Hepatic stellate cell (primary cell): ENCODE data around the gene SNAPIN.
A peak's percentile ranks its signal among the peaks of the same experiment; 100 is the strongest.

Source experiments
- DNase-seq: peaks from one replicate; pipeline ENCODE4 v3.0.0; 2011; ENCODE audit warnings: low spot score

SNAPIN gene, protein sequence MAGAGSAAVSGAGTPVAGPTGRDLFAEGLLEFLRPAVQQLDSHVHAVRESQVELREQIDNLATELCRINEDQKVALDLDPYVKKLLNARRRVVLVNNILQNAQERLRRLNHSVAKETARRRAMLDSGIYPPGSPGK

DNA sequence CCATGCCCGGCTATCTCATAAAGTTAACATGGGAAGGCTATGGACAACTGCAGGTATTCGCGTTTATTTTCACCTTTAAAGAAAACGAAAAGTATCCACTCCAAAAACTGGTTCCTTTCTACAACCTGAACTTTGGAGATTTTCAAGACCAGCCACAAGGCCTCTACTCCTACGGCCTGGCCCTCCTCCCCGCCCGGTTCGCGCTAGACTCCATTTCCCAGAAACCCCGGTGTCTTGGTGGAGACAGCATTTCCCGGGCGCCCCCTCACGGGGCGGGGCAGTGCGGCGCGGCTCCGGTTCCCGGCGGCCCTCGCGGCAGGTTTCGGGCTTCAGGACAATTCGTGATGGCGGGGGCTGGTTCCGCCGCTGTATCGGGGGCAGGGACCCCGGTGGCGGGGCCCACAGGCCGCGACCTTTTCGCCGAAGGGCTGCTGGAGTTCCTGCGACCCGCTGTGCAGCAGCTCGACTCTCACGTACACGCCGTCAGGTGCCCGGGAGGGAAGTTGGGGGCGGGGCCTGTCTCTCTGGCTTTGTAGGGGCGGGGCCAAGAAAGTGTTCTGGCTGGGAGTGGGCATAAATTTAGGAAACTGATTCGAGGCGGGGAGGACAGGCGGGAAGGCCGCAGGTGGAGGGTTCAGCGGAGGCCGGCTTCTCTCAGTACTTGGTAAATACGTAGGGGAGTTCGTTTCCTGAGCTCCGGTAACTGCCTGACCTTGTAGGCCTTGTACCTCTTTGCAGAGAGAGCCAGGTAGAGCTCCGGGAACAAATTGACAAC lies at the start of gene SNAPIN:
TSS of gene SNAPIN (plus strand) at position 304 of the 775 bp plus-strand sequence. CDS start at position 345, 41 bp downstream.
- DNase-seq, result peak; percentile 93

DNA sequence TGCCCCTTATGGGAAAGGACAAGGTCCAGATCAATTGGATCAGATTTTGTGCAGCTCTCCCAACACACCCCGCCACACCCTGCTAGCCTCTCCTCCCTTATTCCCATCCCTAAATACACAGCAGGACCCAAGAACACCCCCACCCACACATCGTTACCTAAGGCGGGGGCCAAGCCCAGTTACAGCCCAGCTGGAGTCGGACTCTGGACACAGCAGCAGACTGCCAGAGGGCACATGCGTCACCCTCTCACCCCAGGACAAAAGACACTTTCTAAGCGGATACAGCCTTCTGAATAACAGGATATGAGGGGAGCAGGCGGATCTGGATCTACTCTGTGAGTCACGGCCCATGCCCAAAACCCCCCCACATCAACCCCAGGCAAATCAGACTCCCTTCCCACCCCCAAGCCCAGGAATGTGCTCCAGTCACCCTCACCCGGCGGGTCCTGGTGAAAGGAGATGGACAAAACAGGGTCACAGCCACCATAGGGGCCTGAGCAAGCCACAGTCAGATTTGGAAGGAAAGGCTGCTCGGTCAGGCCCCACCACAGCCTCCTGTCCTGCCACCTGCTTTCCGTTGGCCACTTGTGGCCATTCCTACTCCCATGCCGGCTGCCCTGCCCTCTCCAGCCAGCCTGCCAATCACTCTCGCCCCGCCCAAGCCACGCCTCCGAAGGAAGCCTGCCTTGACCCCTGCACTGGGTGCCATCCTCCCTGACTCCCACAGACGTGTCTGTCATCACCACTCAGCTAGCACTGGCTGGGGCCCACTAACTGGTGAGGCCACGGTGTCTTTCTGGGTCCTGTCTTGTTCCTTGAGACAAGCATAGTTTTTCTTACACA lies 49.5 kb upstream of the SNAPIN start:
- DNase-seq, result peak; percentile 94

DNA sequence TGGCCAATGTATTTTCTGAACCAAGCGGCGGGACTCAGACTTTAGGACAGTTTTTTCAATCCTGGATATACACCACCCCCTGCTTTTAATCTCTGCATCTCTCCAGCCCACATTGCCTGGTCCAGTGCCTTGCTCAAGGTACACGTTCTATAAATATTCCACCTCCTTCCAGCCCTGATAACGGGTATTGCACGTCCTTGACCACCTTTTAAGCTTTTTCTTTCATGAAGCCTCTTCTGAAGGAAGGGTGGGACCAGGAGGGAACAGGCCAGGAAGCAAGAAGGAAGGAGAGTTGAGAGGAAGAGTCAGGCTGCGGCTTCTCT lies 49.0 kb upstream of the SNAPIN start:
- no peak for DNase-seq

DNA sequence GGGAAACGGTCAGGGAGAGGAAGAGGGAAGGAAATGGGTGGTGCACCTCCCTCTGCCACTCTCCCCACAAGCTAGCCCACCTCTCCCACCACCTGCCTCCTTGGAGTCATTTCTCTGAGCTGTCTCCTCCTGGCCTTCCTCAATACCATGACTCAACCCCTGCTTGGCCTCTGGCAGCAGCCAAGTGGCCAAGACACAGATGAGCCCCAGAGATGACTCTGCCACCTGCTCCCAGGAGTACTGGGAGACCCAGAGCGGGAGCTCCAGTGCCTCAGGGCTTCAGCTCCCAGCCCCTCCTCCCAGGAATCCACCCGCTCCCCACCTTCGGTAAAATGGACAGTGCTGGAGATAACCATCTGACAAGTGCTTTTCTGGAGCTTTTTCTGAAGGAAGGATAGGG lies 48.2 kb upstream of the SNAPIN start:
- DNase-seq, result no peak

DNA sequence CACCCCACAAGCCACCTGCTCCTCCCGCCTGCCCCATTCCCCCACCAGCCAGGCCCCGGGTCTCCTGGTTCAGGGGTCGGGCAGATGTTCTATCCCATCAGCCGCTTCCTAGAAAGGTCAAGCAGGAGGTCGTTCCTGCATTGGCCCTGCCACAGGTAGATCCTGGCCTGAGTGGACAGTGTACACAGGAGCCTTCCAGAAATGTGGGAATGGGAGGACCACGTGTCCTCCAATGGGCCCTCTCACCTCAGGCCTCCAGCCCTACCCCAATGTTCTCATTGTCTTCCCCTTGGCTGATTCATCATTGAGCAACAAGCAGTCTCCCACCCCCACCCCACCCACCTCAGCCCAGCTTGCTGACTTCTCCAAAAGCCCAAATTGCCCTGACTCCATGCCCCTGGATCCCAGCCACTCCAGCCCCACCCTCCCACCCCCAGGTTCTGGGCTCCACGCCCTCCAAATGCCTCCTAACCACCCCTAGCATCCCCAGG lies 47.6 kb upstream of the SNAPIN start:
- no peak for DNase-seq

DNA sequence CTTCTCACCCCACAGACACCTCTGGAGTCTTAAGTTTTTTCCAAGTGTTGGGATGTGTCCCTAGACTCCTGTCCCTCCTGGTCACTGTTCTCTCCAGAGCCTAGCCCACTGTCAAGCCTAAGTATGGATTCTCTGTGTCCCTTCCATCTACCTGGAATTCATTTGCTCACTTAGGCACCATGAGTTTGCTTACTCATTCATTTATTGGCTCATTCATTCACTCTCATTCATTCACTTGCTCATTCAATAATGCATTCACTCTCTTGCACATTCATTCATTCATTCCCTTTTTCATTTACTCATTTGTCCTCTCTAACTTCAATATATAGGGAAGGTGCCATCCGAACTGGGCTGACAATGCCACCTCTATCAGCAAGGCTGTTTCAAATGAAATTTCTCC lies 47.1 kb upstream of the SNAPIN start:
- DNase-seq, result no peak

DNA sequence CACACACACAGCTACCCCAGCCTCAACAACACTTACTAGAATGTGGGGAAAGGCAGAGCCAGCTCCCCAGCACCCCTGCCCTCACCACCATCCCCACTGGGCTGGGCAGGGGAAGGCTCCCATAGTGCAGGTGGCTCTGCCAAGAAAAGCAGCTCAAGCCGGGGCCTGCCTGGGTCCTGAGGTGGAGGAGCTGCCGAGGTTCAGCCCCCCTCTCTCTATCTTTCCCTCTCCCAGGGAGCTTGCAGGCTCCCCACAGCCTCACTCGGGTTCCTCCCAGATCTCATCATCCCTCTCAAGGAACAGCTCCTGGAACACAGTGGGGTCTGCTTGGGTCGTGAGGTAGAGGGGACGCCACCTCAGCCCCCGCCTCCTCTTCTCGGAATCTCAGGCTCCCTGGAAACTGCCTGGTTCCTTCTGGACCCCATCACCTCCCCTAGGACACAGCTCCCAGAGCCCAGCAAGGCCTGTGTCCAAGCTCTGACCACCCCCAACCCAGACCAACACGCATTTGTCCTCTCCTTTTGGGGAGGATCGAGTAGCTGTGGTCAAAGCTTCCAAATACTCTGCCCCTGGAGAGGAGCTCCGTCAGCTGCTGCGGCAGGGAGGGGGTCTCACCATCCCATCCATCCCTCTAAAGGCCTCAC lies 46.3 kb upstream of the SNAPIN start:
- no peak for DNase-seq

DNA sequence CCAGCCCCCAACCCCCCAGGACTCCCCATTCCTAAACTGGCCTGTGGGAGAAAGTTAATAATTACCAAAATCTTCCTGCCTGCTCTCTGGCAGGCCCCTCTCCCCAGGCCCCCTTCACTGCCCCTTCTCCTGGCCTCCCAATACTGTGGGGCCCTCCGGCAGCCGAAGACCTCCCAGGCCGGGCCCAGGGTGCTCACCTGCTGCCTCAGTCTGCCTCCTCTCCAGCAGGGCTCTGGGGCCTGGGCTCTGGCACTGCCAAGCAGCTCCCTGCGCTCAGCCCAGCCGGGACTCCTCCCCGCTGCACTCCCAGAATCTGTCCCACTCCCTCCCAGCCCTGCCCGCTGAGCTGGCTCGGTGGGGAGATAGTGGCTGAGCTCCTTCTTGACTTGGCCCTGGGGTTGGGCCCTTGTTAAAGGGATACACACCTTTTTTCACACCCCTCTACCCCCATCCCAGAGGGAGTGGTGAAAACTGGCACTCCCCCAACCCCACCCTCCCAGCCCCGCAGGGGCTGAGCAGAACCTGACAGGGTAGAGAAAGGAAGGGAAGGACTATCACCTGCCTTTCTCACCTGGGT lies 45.7 kb upstream of the SNAPIN start, which contains the start of gene S100A16:
TSS of gene S100A16 (minus strand) at position 383 of the 577 bp plus-strand sequence. CDS start 4,986 bp downstream, outside the sequence.
- peak; percentile 86 for DNase-seq

DNA sequence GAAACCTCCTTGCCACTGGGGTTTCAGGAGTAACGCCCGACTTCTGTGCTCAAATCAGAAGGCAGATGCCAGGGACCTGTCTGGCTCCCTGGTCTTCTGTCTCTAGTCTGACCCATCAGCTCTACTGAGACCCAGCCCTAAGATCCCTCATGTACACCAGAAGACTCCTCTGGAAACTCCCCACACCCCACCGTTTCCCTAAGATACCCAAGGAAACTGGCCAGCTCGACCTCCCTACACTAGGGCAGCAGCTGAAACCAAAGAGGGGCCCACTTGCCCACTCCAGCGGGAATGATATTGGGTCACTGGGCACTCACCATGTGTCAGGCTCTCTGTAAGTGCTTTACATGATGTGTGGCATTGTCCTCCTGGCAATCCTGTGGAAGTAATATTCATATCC lies 45.1 kb upstream of the SNAPIN start:
- DNase-seq, result no peak

DNA sequence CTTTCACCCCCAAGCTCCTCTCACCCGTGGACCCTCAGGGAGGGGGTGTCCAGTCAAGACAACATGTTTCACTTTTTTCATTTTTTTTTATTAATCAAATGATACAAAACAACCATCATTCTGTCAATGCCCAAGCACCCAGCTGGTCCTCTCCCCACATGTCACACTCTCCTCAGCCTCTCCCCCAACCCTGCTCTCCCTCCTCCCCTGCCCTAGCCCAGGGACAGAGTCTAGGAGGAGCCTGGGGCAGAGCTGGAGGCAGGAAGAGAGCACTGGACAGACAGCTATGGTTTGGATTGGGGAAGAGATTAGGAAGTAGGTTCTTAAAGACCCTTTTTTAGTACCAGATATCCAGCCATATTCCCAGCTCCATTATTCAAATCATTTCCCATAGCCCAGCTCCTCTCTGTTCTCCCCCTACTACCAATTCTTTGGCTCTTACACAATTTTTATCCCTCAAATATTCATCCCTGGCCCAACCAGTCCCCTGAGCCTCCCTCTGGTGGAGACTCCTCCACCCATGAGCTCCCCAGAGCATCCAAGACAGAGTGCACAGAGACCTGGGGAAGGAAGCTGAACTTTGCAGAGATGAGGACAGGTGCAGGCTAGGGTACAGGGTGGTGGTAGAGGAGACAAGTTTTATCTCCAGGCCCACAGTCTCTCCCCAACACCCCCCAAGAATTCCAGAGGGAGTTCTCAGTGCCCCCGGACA lies 44.2 kb upstream of the SNAPIN start:
- no peak for DNase-seq

DNA sequence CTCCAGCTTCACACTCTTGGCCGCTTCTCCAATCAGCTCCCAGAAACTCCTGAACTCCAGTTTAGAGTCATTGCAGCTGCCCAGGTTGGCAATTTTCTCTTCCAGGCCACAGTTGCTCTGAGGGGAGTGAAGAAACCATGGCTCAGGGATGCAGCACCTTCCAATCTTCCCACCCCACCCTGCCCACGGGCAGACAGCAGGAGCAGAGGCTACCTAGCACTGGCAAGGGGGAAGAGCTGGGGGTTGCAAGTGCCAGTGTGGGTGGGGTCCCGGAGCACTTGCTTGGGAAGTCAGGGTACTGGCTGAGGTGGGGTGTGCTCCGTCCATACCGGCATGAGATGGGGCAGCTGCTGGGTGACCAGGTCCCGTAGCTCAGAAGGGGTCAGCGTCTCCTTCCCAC lies 43.6 kb upstream of the SNAPIN start:
- DNase-seq, result no peak

DNA sequence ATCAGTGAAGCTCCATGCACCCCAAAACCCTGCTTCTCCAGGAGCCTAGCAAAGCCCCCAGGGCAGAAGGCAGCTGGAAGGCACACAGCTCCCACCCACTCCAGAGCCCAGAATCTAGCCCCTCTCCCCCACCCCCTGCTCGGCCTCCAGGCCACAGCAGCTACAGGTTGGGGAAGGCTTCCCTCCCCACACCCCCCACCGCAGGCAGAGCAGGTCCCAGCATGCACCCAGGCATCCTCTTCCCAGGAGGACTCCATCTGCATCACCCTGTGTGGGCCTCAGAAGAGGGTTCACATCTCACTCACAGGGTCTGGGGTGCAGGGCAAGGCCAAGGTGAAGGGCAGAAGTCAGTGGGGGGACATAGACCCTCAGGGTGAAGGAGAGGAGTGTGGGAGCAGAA lies 43.1 kb upstream of the SNAPIN start:
- no peak for DNase-seq

DNA sequence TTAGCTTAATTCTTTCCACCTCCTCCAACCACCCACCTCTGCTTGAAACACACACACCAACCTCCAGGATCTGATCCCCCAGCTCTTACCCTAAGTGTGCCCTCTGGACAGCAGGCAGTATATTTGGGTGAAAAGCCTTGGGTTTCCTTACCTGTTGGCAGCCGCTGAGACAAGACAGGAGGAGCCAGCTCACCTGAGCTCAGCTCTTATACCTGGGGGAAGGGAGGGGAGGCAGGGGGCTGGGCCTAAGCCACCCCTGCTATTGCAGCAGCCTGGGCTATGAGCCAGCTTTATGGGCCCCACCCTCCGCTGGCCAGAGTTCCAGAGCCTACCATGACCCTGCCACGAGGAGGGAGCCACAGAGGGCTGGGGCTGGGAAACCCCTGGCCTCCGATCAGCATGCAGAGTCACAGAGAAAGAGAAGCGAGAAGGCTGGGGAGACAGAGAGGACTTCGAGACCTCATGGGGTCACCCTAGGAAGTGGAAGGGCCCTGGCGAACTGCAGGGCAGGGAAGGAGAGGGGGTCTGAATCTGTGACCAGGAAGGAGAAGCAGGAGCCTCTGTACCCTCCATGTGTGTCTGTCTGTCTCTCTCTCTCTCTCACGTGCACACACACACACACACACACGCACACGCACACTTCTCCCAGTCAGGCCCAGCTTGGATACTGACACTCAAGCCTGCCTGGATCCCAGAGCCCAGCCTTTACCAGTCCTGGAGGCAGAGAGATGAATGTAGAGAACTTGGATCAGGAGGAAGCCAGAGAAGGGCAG lies 42.2 kb upstream of the SNAPIN start, which contains the start of gene S100A14:
TSS of gene S100A14 (minus strand) at position 182 of the 773 bp plus-strand sequence. CDS start 467 bp downstream, outside the sequence.
- no peak for DNase-seq

DNA sequence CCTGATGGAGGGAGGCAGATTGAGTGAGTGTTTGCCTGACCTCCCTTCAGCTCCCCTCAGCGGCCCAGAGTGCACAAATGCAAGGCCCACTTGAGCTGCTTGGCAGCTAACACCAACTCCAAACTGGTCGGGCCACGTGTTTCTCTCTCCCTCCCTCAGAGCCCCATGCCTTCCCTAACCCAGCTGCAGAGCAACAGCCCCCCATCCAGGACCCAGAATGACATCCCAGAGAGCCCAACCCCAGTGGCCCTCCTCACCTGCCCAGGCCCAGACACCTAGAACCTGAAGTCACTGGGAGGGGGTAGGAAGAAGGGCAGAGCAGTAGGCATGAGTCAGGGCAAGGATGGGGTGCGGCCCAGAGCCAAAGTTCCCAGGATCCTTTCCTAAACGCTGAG lies 41.6 kb upstream of the SNAPIN start:
- no peak for DNase-seq

DNA sequence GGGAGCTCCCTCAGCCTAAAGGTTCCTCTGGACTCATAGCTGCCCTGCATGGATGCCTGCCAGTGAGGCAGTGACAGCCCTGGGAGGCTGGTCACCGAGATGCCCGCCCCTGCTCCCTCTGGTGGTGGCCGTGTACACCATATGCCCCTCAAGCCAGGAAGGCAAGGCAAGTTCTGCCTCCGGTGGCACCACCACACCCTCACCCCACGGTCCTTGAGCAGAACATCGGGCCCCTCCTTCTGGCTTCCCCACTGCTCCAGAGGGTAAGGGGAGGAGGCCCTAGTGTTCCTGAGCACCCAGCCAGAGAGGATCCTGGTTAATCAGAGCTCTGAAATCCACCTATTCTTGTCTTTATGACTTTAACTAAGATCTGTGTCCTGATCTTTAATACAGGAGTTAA lies 40.8 kb upstream of the SNAPIN start:
- DNase-seq, result peak; percentile 72

DNA sequence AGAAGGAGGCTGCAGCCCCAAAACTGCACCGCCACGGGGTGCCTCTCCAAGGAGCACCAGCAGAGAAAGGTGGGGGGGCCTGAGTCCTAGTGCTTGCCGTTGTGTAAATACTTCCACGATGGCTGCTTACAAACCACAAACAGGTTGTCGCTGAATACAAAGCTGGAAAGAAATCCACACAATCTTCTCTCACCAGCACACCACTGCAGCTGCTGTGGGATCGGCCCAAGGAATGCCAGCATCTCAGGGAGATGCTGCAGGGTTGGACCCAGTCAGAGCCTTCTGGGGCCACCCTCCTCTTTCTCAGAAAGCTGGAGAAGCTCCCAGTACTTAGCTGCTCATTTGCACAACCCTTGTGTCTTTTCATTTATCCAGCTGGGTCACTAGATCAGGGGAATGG lies 39.3 kb upstream of the SNAPIN start:
- no peak for DNase-seq

DNA sequence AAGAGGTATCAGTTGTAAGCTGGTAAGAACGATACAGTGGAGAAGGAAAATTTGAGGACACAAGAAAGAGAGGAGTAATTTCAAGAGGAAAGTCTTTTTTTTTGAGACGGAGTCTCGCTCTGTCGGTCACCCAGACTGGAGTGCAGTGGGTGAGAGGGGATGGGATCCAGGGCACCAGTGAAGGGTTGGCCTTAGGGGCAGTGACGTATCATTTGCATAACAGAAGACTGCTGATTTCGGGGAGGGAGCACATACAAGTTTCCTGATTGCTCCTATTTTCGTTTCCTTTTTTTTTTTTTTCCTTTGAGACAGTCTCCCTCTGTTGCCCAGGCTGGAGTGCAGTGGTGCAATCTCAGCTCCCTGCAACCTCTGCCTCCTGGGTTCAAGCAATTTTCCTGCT lies 35.4 kb upstream of the SNAPIN start:
- no peak for DNase-seq

DNA sequence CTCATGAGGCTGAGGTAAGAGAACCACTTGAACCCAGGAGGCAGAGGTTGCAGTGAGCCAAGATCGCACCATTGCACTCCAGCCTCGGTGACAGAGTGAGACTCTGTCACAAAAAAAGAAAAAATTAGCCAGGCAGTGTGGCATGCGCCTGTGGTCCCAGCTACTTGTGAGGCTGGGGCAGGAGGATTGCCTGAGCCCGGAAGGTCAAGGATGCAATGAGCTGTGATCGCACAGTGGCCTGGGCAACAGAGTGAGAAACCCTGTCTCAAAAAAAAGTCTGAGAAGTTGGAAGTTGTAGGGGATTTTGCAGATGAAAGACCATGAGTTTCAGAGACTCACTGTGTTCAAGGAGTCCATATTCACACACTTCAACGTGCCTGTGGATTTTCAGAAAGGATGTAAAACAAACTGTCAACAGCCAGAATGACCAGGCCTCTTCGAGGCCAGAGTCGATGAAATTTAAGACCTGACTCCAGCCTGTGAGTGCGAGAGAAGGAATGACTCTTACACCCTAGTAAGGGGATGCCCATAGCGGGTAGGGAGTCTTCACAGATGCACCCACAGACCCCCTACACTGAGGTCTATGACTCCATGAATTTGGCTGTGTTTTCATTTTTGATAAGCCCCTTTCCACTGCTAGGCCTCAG lies 33.4 kb upstream of the SNAPIN start:
- DNase-seq, result no peak

DNA sequence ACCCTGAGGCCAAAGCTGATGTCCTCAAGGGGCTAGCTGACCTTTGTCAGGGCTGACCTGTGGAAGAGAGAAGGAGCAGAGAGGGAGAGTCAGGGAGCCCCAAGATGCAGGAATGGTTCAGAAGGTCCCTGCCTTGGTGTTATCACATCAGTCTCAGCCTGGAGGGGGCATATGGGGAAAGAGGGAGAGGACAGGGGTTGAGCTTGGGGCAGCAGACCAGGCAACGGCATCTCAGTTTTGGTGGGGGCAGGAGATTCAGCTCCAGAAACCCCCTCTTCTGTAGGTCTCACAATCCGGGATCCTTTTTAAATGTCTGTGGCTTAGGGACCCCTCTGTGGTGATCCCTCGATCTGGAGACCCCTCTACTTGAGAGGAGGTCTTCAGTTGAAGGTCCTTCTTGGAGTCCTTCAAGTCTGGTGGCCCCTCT lies 32.0 kb upstream of the SNAPIN start:
- no peak for DNase-seq
